Measurements from ENCODE around the gene ZNF699.
"Not testable (repeated sequence)": the region's sequence is repeated elsewhere in the genome, so short reads cannot be mapped to it uniquely, and the experiment has no call there.

Gene ZNF699

GRCh38 chr19:9283485-9283884 lies 26.2 kb downstream of the ZNF699 start:
- not testable (repeated sequence) for DNase-seq (ENCODE audit: low read depth)

GRCh38 chr19:9251236-9251635 lies 58.4 kb downstream of the ZNF699 start:
- no peak for DNase-seq (ENCODE audit: low read depth)

- no peak for DNase-seq (ENCODE audit: low read depth)
These were observed 59.0 kb downstream of the ZNF699 start, which contains the start of gene OR7E24 for GRCh38 chr19:9250630-9251029. Gene OR7E24, plus strand, starts transcription at chr19:9250930. Its CDS starts 114 bp downstream, at chr19:9251044.
